Urothelium cell line (cell line): ENCODE data around the gene PTDSS2.
"Not testable (repeated sequence)": the region's sequence is repeated elsewhere in the genome, so short reads cannot be mapped to it uniquely, and the experiment has no call there.

ENCODE experiments used
- DNase-seq: peaks from one replicate; pipeline ENCODE4 v3.0.0; 2011; ENCODE audit warnings: low spot score, mixed read lengths
- FAIRE-seq: peaks from 2 replicates; lab custom pipeline; 2011; peaks lifted over from hg19 to GRCh38; lab: Jason Lieb, UNC

The PTDSS2 gene

GRCh38 chr11:464316-464715 is 14.2 kb downstream of the PTDSS2 start:
- DNase-seq: no peak
- FAIRE-seq: no peak

- DNase-seq (no peak), FAIRE-seq (no peak)
Observed at GRCh38 chr11:465896-466530, 15.9 kb downstream of the PTDSS2 start.

GRCh38 chr11:468036-468435 is 18.0 kb downstream of the PTDSS2 start:
- FAIRE-seq: no peak
- DNase-seq: no peak

GRCh38 chr11:468493-468892 is 18.4 kb downstream of the PTDSS2 start:
- FAIRE-seq: no peak
- no peak for DNase-seq

GRCh38 chr11:469026-469683 is 19.1 kb downstream of the PTDSS2 start:
- FAIRE-seq, DNase-seq: not testable (repeated sequence)

GRCh38 chr11:469684-470560 is 19.8 kb downstream of the PTDSS2 start:
- no peak for FAIRE-seq
- no peak for DNase-seq

- FAIRE-seq (no peak), DNase-seq (no peak)
Observed at GRCh38 chr11:471468-472145, 21.5 kb downstream of the PTDSS2 start.

GRCh38 chr11:472272-472671 is 22.2 kb downstream of the PTDSS2 start:
- FAIRE-seq: no peak

GRCh38 chr11:472816-473215 is 22.7 kb downstream of the PTDSS2 start:
- FAIRE-seq (no peak), DNase-seq (no peak)

More at GRCh38 chr11:472272-472671, 22.2 kb downstream of the PTDSS2 start:
- no peak for DNase-seq

GRCh38 chr11:473415-473814 is 23.3 kb downstream of the PTDSS2 start:
- FAIRE-seq (no peak), DNase-seq (no peak)

GRCh38 chr11:473962-474785 is 24.1 kb downstream of the PTDSS2 start:
- DNase-seq: no peak
- no peak for FAIRE-seq

- DNase-seq (no peak), FAIRE-seq (peak; percentile 93)
Observed at GRCh38 chr11:474914-475506, 24.9 kb downstream of the PTDSS2 start.

- FAIRE-seq (no peak), DNase-seq (no peak)
Observed at GRCh38 chr11:475941-476340, 25.9 kb downstream of the PTDSS2 start.

GRCh38 chr11:476416-476815 is 26.3 kb downstream of the PTDSS2 start:
- no peak for DNase-seq
- no peak for FAIRE-seq

GRCh38 chr11:477052-477715 is 27.1 kb downstream of the PTDSS2 start:
- FAIRE-seq: no peak
- no peak for DNase-seq

- FAIRE-seq (no peak), DNase-seq (no peak)
Observed at GRCh38 chr11:479311-479710, 29.2 kb downstream of the PTDSS2 start.

- FAIRE-seq: no peak
Observed at GRCh38 chr11:484616-485015, 34.5 kb downstream of the PTDSS2 start.

GRCh38 chr11:486189-486588 is 36.1 kb downstream of the PTDSS2 start:
- DNase-seq (no peak), FAIRE-seq (no peak)

More at GRCh38 chr11:484616-485015, 34.5 kb downstream of the PTDSS2 start:
- no peak for DNase-seq

GRCh38 chr11:487571-488021 is 37.5 kb downstream of the PTDSS2 start:
- FAIRE-seq: no peak
- no peak for DNase-seq
